HEK293T (cell line): ENCODE data around the gene TNPO2.

Source experiments
- BHLHE40 ChIP-seq: fragments of 450-650 bp; IDR thresholded peaks from 2 replicates; pipeline ENCODE4 v1.6.1; 2016; ENCODE audit warnings: mild to moderate bottlenecking, moderate library complexity, borderline replicate concordance
- FOXA1 ChIP-seq: fragments of 450-650 bp; IDR thresholded peaks from 2 replicates; pipeline ENCODE4 v1.6.1; 2016; ENCODE audit warnings: mild to moderate bottlenecking
- FOXK2 ChIP-seq: fragments of 450-650 bp; IDR thresholded peaks from 2 replicates; pipeline ENCODE4 v1.6.1; 2016; ENCODE audit warnings: mild to moderate bottlenecking
- FOXM1 ChIP-seq: fragments of 450-650 bp; IDR thresholded peaks from 2 replicates; pipeline ENCODE4 v1.6.1; 2017; ENCODE audit warnings: mild to moderate bottlenecking, borderline replicate concordance
- L3MBTL2 ChIP-seq: fragments of 450-650 bp; conservative IDR thresholded peaks from 2 replicates; pipeline ENCODE4 v1.6.1; 2016; ENCODE audit warnings: mild to moderate bottlenecking
- SP1 ChIP-seq: fragments of 450-650 bp; IDR thresholded peaks from 2 replicates; pipeline ENCODE4 v1.6.1; 2017
- ZNF384 ChIP-seq: fragments of 450-650 bp; IDR thresholded peaks from 2 replicates; pipeline ENCODE4 v1.6.1; 2016

DNA sequence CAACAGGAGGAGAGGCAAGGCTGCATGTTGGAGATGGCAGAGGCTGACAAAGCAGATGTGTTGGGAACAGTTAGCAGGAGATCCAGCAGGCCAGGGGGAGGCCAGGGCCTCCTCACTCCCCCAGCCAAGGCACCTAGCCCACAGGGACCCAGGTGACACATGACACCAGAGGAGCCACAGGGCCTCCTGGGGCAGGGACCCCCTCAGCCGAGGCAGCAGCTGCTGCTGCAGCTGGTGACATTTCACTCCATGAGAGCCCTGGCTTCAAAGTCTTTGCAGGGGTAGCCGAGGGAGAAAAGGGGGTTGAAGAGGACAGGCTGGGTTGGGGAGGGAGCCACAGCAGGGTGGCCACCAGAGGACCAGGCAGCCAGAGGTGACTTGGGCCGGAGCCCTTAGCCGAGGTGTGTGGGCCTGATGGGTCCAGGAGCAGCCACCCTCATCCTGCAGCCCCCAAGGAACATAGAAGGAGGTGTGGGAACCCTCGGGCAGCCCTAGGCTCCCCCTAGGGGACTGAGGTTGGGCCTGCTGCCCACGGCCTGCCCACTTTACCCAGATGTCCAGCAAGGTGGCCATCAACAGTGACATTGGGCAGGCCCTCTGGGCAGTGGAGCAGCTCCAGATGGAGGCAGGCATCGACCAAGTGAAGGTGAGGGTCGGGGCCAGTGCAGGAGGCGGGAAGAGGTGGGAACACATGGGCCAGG lies 36.1 kb downstream of the TNPO2 start, which contains the start of gene GNG14:
- TF ChIP-seq ZNF384 (no peak), FOXM1 (no peak), L3MBTL2 (no peak), SP1 (no peak), FOXA1 (no peak), BHLHE40 (no peak), FOXK2 (no peak)
